Measurements from ENCODE around the gene XIAP.
"Not testable (repeated sequence)": the region's sequence is repeated elsewhere in the genome, so short reads cannot be mapped to it uniquely, and the experiment has no call there.

The XIAP gene

DNA sequence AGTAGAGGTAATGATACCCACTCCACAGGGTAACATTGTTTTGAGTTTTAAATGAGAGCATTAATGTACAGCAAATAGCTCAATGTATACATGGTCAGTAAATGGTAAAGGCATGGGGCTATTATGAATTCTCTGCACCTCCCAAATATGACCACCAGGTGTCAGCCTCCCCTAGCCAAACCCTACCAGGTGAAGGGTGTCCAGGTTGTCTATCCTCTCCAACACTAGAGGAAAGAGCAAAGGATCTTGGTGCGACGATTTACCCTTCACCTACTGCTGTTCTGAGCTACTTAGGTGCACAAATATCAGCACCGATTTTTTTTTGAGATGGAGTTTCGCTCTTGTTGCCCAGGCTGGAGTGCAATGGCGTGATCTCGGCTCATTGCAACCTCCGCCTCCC, 26.5 kb upstream of the XIAP start:
- DNase-seq (ENCODE audit: low spot score) = peak; percentile 73
- TF ChIP-seq, protein P1, sequence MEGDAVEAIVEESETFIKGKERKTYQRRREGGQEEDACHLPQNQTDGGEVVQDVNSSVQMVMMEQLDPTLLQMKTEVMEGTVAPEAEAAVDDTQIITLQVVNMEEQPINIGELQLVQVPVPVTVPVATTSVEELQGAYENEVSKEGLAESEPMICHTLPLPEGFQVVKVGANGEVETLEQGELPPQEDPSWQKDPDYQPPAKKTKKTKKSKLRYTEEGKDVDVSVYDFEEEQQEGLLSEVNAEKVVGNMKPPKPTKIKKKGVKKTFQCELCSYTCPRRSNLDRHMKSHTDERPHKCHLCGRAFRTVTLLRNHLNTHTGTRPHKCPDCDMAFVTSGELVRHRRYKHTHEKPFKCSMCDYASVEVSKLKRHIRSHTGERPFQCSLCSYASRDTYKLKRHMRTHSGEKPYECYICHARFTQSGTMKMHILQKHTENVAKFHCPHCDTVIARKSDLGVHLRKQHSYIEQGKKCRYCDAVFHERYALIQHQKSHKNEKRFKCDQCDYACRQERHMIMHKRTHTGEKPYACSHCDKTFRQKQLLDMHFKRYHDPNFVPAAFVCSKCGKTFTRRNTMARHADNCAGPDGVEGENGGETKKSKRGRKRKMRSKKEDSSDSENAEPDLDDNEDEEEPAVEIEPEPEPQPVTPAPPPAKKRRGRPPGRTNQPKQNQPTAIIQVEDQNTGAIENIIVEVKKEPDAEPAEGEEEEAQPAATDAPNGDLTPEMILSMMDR (IDR thresholded peaks at IDR 0.05; ENCODE audit: extremely low read depth, insufficient read depth, missing control alignments) = peak; percentile 75
- in situ Hi-C loops (cut with MboI; ENCODE audit: low pct_unique_long_range_greater_than_20kb, low sequenced_read_pairs, unreplicated experiment) = no loop called here

DNA sequence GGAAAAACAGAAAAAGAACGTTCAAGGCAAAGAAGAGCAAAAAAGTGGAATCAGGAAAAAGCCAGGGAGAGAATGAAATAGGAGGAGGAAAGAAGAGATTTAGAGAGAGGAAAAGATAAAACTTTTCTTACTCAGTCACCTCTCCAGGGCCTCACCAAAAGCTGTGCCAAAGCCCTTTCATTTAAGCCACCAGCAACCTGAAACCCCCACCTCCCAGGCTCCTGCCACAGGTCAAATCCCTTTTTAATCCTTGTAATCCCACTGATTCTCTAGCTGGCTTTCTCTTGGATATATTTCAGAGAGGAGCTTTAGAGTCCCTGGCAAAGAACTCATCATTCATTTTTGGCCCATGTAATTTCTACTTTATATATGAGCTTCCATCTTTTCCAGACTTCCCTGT, 25.7 kb upstream of the XIAP start:
- TF ChIP-seq, protein P1 (IDR thresholded peaks at IDR 0.05; ENCODE audit: extremely low read depth, insufficient read depth, missing control alignments) = no peak
- DNase-seq (ENCODE audit: low spot score) = no peak
- in situ Hi-C loops (cut with MboI; ENCODE audit: low pct_unique_long_range_greater_than_20kb, low sequenced_read_pairs, unreplicated experiment) = no loop called here

DNA sequence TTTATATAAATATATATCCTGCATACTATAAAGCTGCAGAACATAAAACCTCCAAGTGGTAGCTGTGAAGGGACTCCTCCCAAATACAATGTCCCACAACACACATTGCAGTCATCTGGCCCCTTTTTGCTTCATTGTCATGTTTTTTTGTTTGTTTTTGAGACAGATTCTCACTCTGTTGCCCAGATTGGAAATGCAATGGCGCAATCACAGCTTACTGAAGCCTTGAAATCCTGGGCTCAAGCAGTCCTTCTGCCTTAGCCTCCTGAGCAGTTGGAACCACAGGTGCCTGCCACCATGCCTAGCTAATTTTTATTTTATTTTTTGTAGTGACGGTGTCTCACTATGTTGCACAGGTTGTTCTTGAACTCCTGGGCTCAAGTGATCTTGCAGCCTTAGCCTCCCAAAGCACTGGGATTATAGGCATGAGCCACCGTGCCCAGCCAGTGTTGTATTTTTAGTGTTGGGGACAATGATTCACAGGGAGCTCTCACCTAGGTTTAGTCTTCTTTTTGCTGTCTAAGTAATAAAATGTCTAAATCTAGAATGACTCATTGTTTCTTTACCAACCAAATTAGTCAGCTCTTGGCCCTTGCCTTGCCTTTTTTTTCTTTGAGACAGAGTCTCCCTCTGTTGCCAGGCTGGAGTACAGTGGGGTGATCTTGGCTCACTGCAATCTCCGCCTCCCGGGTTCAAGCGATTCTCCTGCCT, 24.0 kb upstream of the XIAP start:
- no peak for DNase-seq (ENCODE audit: low spot score)
- in situ Hi-C loops (cut with MboI; ENCODE audit: low pct_unique_long_range_greater_than_20kb, low sequenced_read_pairs, unreplicated experiment) = no loop called here
- TF ChIP-seq, protein P1 (IDR thresholded peaks at IDR 0.05; ENCODE audit: extremely low read depth, insufficient read depth, missing control alignments) = no peak

DNA sequence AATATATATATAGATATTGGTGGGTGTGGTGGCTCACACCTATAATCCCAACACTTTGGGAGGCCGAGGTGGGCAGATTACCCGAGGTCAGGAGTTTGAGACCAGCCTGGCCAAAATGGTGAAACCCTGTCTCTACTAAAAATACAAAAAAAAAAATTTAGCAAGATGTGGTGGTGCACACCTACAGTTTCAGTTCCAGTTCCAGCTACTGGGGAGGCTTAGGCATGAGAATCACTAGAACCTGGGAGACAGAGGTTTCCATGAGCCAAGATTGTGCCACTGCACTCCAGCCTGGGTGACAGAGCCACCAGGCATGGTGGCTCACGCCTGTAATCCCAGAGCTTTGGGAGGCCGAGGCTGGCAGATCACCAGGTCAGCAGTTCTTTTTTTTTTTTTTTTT, 14.7 kb upstream of the XIAP start:
- DNase-seq (ENCODE audit: low spot score); in situ Hi-C loops (cut with MboI; ENCODE audit: low pct_unique_long_range_greater_than_20kb, low sequenced_read_pairs, unreplicated experiment): not testable (repeated sequence)

DNA sequence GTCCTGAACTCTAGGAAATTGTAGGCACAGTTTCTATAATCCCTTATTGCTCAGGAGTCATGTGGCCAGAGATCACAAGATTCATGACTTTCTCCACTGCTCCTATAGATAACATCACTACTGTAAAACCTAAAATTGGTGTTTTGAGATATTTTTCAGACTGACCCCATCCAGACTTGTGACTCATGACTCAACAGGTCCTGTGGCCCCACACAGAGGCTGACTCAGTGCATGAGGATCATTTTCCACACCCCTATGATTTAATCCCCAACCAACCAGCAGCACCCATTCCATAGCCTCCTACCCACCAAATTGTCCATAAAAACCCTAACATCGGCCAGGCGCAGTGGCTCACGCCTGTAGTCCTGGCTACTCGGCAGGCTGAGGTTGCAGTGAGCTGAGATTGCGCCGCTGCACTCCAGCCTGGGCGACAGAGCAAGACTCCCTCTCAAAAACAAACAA, 13.2 kb upstream of the XIAP start:
- TF ChIP-seq, protein P1 (IDR thresholded peaks at IDR 0.05; ENCODE audit: extremely low read depth, insufficient read depth, missing control alignments) = no peak
- no peak for DNase-seq (ENCODE audit: low spot score)
- in situ Hi-C loops (cut with MboI; ENCODE audit: low pct_unique_long_range_greater_than_20kb, low sequenced_read_pairs, unreplicated experiment) = no loop called here

DNA sequence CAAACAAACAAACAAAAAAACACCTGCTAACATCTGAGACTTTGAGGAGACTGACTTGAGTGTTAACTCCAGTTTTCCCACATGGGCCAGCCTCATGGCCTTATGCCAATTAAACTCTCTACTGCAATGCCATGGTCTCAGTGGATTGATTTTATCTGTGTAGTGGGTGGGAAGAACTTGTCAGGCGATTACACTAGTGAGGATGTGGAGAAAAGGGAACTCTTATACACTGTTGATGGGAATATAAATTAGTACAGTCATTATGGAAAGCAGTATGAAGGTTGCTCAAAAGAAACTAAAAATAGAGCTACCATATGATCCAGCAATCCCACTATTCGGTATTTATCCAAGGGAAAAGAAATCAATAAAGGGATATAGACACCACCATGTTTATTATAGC, 12.8 kb upstream of the XIAP start:
- TF ChIP-seq, protein P1 (IDR thresholded peaks at IDR 0.05; ENCODE audit: extremely low read depth, insufficient read depth, missing control alignments) = no peak
- in situ Hi-C loops (cut with MboI; ENCODE audit: low pct_unique_long_range_greater_than_20kb, low sequenced_read_pairs, unreplicated experiment) = no loop called here

DNA sequence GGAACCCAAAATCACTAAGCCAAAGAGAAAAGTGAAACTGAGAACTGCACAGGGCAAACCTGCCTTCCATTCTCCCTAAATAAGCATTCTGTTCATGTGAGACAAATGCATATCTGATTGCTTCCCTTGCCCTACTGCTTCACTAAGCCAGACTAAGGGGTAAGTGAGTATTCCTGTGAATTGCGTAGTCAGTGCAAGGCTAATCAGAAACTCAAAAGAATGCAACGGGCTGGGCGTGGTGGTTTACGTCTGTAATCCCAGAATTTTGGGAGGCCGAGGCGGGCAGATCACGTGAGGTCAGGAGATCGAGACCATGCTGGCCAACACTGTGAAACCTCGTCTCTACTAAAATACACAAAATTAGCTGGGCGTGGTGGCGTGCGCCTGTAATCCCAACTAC, 10.8 kb upstream of the XIAP start:
- no peak for DNase-seq (ENCODE audit: low spot score)
- TF ChIP-seq, protein P1 (IDR thresholded peaks at IDR 0.05; ENCODE audit: extremely low read depth, insufficient read depth, missing control alignments) = no peak
- in situ Hi-C loops (cut with MboI; ENCODE audit: low pct_unique_long_range_greater_than_20kb, low sequenced_read_pairs, unreplicated experiment) = no loop called here

More for the DNA sequence above, 12.8 kb upstream of the XIAP start:
- DNase-seq (ENCODE audit: low spot score) = no peak

DNA sequence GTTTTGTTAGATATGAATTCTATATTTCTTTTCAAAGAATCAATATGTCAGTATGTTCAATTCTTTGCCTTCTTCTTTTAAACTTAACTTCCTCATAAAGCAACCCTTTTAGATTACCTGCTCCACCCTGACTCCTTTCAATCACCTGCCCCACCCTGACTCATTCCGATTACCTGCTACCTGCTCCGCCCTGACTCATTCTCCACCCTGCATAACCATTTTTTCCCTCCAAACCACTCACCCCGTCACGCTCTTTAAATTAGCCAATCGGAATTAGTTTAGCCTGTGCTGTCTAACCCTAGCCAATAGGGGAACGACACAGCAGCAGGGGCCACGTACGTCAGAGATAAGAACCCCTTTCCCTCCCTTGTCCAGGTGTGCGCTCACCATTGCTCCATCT, 9.9 kb upstream of the XIAP start:
- in situ Hi-C loops (cut with MboI; ENCODE audit: low pct_unique_long_range_greater_than_20kb, low sequenced_read_pairs, unreplicated experiment) = not testable (repeated sequence)

More for the DNA sequence above, 9.9 kb upstream of the XIAP start:
- DNase-seq (ENCODE audit: low spot score) = not testable (repeated sequence)

All from GM13977 (cell line).